ENCODE results near the gene STMN3. TPM values are rescaled to one million over a fixed set of nuclear protein-coding genes. Genes with fewer than 3 reads are reported as not detected.

STMN3 gene
- total and polyA plus RNA-seq, 2 of the 8 experiments (the other 6 are each of a cell fraction or from before 2014, with no cell fraction given): 51.5 to 63.1 TPM

- Histone ChIP-seq H3K9me3 (ENCODE audit: insufficient read depth in 2 of 2, low read depth in 1 of 2, low read length in 1 of 2) (no peaks in the 10 kb centered on the region; a peak in 1 of 4 replicates), H3K79me2 (ENCODE audit: control insufficient read depth in 1 of 2, insufficient read depth in 2 of 2, low read length in 2 of 2) (no peaks in the 10 kb centered on the region), H2AFZ (ENCODE audit: low read length) (no peak overlapping the region), H3K23me2 (ENCODE audit: low read depth, low read length) (peaks cover 3% of the 10 kb centered on the region; the same call in 1 of the 2 replicates), H3K79me1 (ENCODE audit: low read depth, low read length) (no peaks in the 10 kb centered on the region), H3K36me3 (ENCODE audit: control insufficient read depth in 2 of 4, insufficient read depth in 4 of 4, low read length in 3 of 4) (peaks cover 0 to 3% (median 0%) of the 10 kb centered on the region in 4 experiments; a peak in 1 of 8 replicates), H3K4me1 (replicated peaks in 1 of 4; ENCODE audit: control insufficient read depth in 3 of 4, insufficient read depth in 4 of 4, low read length in 3 of 4) (no peaks in the 10 kb centered on the region; a peak in 1 of 7 replicates), H3K23ac (ENCODE audit: insufficient read length) (no peak overlapping the region), H3K4me2 (ENCODE audit: insufficient read depth in 1 of 2, low read depth in 2 of 2, low read length in 2 of 2) (no peak overlapping the region), H3K4ac (replicated peaks; ENCODE audit: insufficient read length, low read depth, low read length) (no peak overlapping the region), H4K91ac (replicated peaks; ENCODE audit: insufficient read length, low read length) (no peak overlapping the region), H2BK5ac (ENCODE audit: low read depth, low read length) (no peak overlapping the region), H2BK20ac (ENCODE audit: low read length) (no peak overlapping the region), H3K14ac (ENCODE audit: insufficient read length) (no peak overlapping the region), H2BK120ac (replicated peaks; ENCODE audit: low read depth, low read length) (no peak overlapping the region), H4K5ac (ENCODE audit: insufficient read length, low read depth, low read length) (no peak overlapping the region), H3K9ac (replicated peaks in 1 of 4; ENCODE audit: extremely low read depth in 1 of 4, low read depth in 3 of 4, low read length in 3 of 4) (no peak overlapping the region), H2BK12ac (ENCODE audit: low read depth, low read length) (no peak overlapping the region), H3K27ac (ENCODE audit: low read depth, low read length) (no peak overlapping the region), H2AK5ac (ENCODE audit: low read depth, low read length) (no peak overlapping the region), H3K56ac (replicated peaks; ENCODE audit: insufficient read length, low read depth, low read length) (no peak overlapping the region), H3K4me3 (ENCODE audit: extremely low read depth in 1 of 4, insufficient read depth in 2 of 4, low read depth in 3 of 4, low read length in 4 of 4) (no peak overlapping the region), H3K27me3 (replicated peaks in 1 of 4; ENCODE audit: control insufficient read depth in 3 of 4, extremely low read depth in 1 of 4, insufficient read depth in 3 of 4, low read length in 3 of 4) (no peaks in the 10 kb centered on the region), H3K18ac (ENCODE audit: extremely low read depth, low read length) (no peak overlapping the region), H4K8ac (ENCODE audit: extremely low read depth, insufficient read depth, low read length) (no peak overlapping the region), H2BK15ac (ENCODE audit: low read length) (no peak overlapping the region), H4K20me1 (replicated peaks in 1 of 2; ENCODE audit: control insufficient read depth in 1 of 2, insufficient read depth in 2 of 2, low read length in 2 of 2) (peaks cover 0 to 6% of the 10 kb centered on the region in 2 experiments)
- ChIA-PET POLR2A (ENCODE audit: partially characterized antibody) (interaction anchor here (1.4 to 4.3 kb wide), 4 partner anchors 8 to 17 kb away, joined by 5 to 31 read pairs (median 10); partner anchors contain the start of genes ARFRP1, TNFRSF6B and ZGPAT), CTCF (ENCODE audit: partially characterized antibody) (interaction anchor here (0.6 to 1.1 kb wide), 3 partner anchors 8 to 348 kb away, joined by 3 to 4 read pairs (median 3); no protein-coding TSS in a partner anchor)
- WGBS, 2 experiments (ENCODE audit: extremely low coverage in 1 of 2, insufficient coverage in 1 of 2, insufficient read length in 1 of 2, insufficient replicate concordance in 2 of 2, low coverage in 1 of 2, low lambda C conversion rate in 2 of 2, missing lambda C conversion rate in 1 of 2): 94% methylated on average over 25 of the region's 40 CpGs; no CpG with 5 or more reads in 1 of the 2 experiments
- DNase-seq (ENCODE audit: low read depth in 1 of 2, low spot score in 2 of 2) (no peak), FAIRE-seq (no peak)
- no peak for TF ChIP-seq TCF12 (IDR thresholded peaks at IDR 0.05; ENCODE audit: low read depth, low read length)
- TF ChIP-seq HDAC2 (IDR thresholded peaks at IDR 0.05; ENCODE audit: borderline replicate concordance in 1 of 2, low read depth in 2 of 2, low read length in 2 of 2): no peak
- no peak for TF ChIP-seq EZH2 (IDR thresholded peaks at IDR 0.05; ENCODE audit: low read depth, low read length, severe bottlenecking)
- no peak for TF ChIP-seq TAF7 (optimal IDR thresholded peaks at IDR 0.05; ENCODE audit: borderline replicate concordance, low read depth, low read length)
- TF ChIP-seq GABPA (IDR thresholded peaks at IDR 0.05; ENCODE audit: borderline replicate concordance, insufficient read depth, low read length): no peak
- no peak; a peak in 1 of 3 replicates for TF ChIP-seq POLR2A (IDR thresholded peaks at IDR 0.05; ENCODE audit: control extremely low read depth in 1 of 2, low read depth in 2 of 2, low read length in 2 of 2)
- no peak for TF ChIP-seq PHF8 (conservative IDR thresholded peaks at IDR 0.05; ENCODE audit: low read depth, low read length)
- TF ChIP-seq EGR1 (IDR thresholded peaks at IDR 0.05; ENCODE audit: borderline replicate concordance, low read depth, low read length): no peak
- TF ChIP-seq CTBP2 (IDR thresholded peaks at IDR 0.05; ENCODE audit: borderline replicate concordance, insufficient read depth, insufficient read length, low read length): no peak
- no peak for TF ChIP-seq NRF1 (IDR thresholded peaks at IDR 0.05; ENCODE audit: low read depth, low read length)
- TF ChIP-seq RXRA (IDR thresholded peaks at IDR 0.05; ENCODE audit: insufficient read depth, low read depth, low read length): no peak
Measured at GRCh38 chr20:63690003-63690897, 37.0 kb upstream of the STMN3 start.

Data from H1 (cell line).